GM19438 (cell line): ENCODE measurements around the gene SLC6A18.
"Not testable (repeated sequence)": the region's sequence is repeated elsewhere in the genome, so short reads cannot be mapped to it uniquely, and the experiment has no call there.

ENCODE experiments used
- ATAC-seq: cut with Tn5 transposase; IDR thresholded peaks from one replicate; pipeline ENCODE4 v1.9.1; 2021; ENCODE audit warnings: low read depth; ENCODE audit not compliant: unreplicated experiment

Gene SLC6A18

GRCh38 chr5:1283729-1284041, 58.5 kb downstream of the SLC6A18 start:
- ATAC-seq, result not testable (repeated sequence)

GRCh38 chr5:1284336-1284970, 59.3 kb downstream of the SLC6A18 start:
- ATAC-seq, result not testable (repeated sequence)

GRCh38 chr5:1285141-1285540, 60.0 kb downstream of the SLC6A18 start:
- ATAC-seq, result no peak

- ATAC-seq, result no peak
These were observed 60.7 kb downstream of the SLC6A18 start for GRCh38 chr5:1285883-1286291.

- ATAC-seq, result no peak
These were observed 63.5 kb downstream of the SLC6A18 start for GRCh38 chr5:1288439-1289335.

GRCh38 chr5:1289559-1289958, 64.4 kb downstream of the SLC6A18 start:
- ATAC-seq, result not testable (repeated sequence)

- not testable (repeated sequence) for ATAC-seq
These were observed 65.8 kb downstream of the SLC6A18 start for GRCh38 chr5:1290956-1291355.

GRCh38 chr5:1291611-1292080, 66.5 kb downstream of the SLC6A18 start:
- ATAC-seq, result no peak

- no peak for ATAC-seq
These were observed 67.0 kb downstream of the SLC6A18 start for GRCh38 chr5:1292139-1292538.

GRCh38 chr5:1292846-1293415, 67.8 kb downstream of the SLC6A18 start:
- no peak for ATAC-seq

GRCh38 chr5:1293416-1294205, 68.4 kb downstream of the SLC6A18 start:
- no peak for ATAC-seq

- ATAC-seq, result no peak
These were observed 69.1 kb downstream of the SLC6A18 start for GRCh38 chr5:1294206-1294834.

GRCh38 chr5:1294835-1295649, 69.9 kb downstream of the SLC6A18 start, which contains the start of gene TERT:
Gene TERT, minus strand, starts transcription at chr5:1295068. Its CDS starts 79 bp downstream, at chr5:1294989.
- ATAC-seq, result no peak

- no peak for ATAC-seq
These were observed 70.5 kb downstream of the SLC6A18 start for GRCh38 chr5:1295650-1296037.
